ENCODE data around the gene SLC12A2. TPM values are rescaled to one million over a fixed set of nuclear protein-coding genes. Genes with fewer than 3 reads are reported as not detected.

SLC12A2 gene
- total RNA-seq, 1 donor from 2014 or later, result 24.6 TPM

- H3K4me3 Mint-ChIP-seq, result no peak overlapping the region
Measured at GRCh38 chr5:128213340-128213739, 129.8 kb downstream of the SLC12A2 start.

GRCh38 chr5:128213833-128214232, 130.3 kb downstream of the SLC12A2 start:
- Mint-ChIP-seq H3K4me1 (peaks cover 3% of the 10 kb centered on the region), H3K36me3 (no peaks in the 10 kb centered on the region), H3K27me3 (ENCODE audit: insufficient read depth, low read depth) (peaks cover 10% of the 10 kb centered on the region), H3K27ac (no peak overlapping the region), H3K4me3 (no peak overlapping the region), H3K9me3 (no peaks in the 10 kb centered on the region)
- TF ChIP-seq EZH2 (IDR thresholded peaks at IDR 0.05), result no peak
- no peak for TF ChIP-seq CTCF (IDR thresholded peaks at IDR 0.05)
- TF ChIP-seq EZH2phosphoT487 (IDR thresholded peaks at IDR 0.05), result no peak
- Histone ChIP-seq H2AFZ (replicated peaks) (no peak overlapping the region), H4K20me1 (ENCODE audit: low read depth) (no peaks in the 10 kb centered on the region), H3K36me3 (no peaks in the 10 kb centered on the region), H3K4me1 (no peaks in the 10 kb centered on the region), H3K4me3 (no peak overlapping the region), H3K9me3 (ENCODE audit: low read depth) (no peaks in the 10 kb centered on the region), H3K9ac (no peak overlapping the region), H3K27ac (no peak overlapping the region), H3K79me2 (ENCODE audit: low read depth) (no peaks in the 10 kb centered on the region), H3K4me2 (no peak overlapping the region), H3K27me3 (no peaks in the 10 kb centered on the region), H3F3A (ENCODE audit: low read depth) (no peaks in the 10 kb centered on the region)
- DNase-seq (ENCODE audit: low spot score), result no peak

More at GRCh38 chr5:128213340-128213739, 129.8 kb downstream of the SLC12A2 start:
- no peaks in the 10 kb centered on the region for H3K36me3 Mint-ChIP-seq
- TF ChIP-seq EZH2phosphoT487 (IDR thresholded peaks at IDR 0.05) (no peak), CTCF (IDR thresholded peaks at IDR 0.05) (peak; percentile 92)
- no peak overlapping the region for H3K4me2 ChIP-seq
- no peak overlapping the region for H3K9ac ChIP-seq
- H3F3A ChIP-seq (ENCODE audit: low read depth), result no peaks in the 10 kb centered on the region
- no peaks in the 10 kb centered on the region for H3K36me3 ChIP-seq
- no peaks in the 10 kb centered on the region for H4K20me1 ChIP-seq (ENCODE audit: low read depth)
- no peak overlapping the region for H3K27ac ChIP-seq
- no peak overlapping the region for H3K4me3 ChIP-seq
- H3K4me1 ChIP-seq, result no peaks in the 10 kb centered on the region
- peaks cover 10% of the 10 kb centered on the region for H3K27me3 Mint-ChIP-seq (ENCODE audit: insufficient read depth, low read depth)
- peak; percentile 80 for DNase-seq (ENCODE audit: low spot score)
- H3K27me3 ChIP-seq, result no peaks in the 10 kb centered on the region
- no peaks in the 10 kb centered on the region for H3K9me3 ChIP-seq (ENCODE audit: low read depth)
- H3K79me2 ChIP-seq (ENCODE audit: low read depth), result no peaks in the 10 kb centered on the region
- H3K27ac Mint-ChIP-seq, result no peak overlapping the region
- H3K9me3 Mint-ChIP-seq, result no peaks in the 10 kb centered on the region
- peaks cover 3% of the 10 kb centered on the region for H3K4me1 Mint-ChIP-seq
- no peak overlapping the region for H2AFZ ChIP-seq (replicated peaks)

GRCh38 chr5:128216285-128216684, 132.7 kb downstream of the SLC12A2 start:
- DNase-seq (ENCODE audit: low spot score), result no peak
- Histone ChIP-seq H3K79me2 (ENCODE audit: low read depth) (no peaks in the 10 kb centered on the region), H3K27ac (no peak overlapping the region), H3K4me1 (no peaks in the 10 kb centered on the region), H3F3A (ENCODE audit: low read depth) (no peaks in the 10 kb centered on the region), H3K27me3 (no peaks in the 10 kb centered on the region), H3K9ac (no peak overlapping the region), H4K20me1 (ENCODE audit: low read depth) (no peaks in the 10 kb centered on the region), H3K4me2 (no peak overlapping the region), H3K4me3 (no peak overlapping the region), H3K36me3 (no peaks in the 10 kb centered on the region), H2AFZ (replicated peaks) (peak overlapping the region; percentile 15), H3K9me3 (ENCODE audit: low read depth) (no peaks in the 10 kb centered on the region)
- Mint-ChIP-seq H3K9me3 (no peaks in the 10 kb centered on the region), H3K4me3 (no peak overlapping the region), H3K27ac (no peak overlapping the region), H3K36me3 (no peaks in the 10 kb centered on the region), H3K4me1 (peaks cover 3% of the 10 kb centered on the region), H3K27me3 (ENCODE audit: insufficient read depth, low read depth) (peaks cover 10% of the 10 kb centered on the region)
- TF ChIP-seq EZH2 (IDR thresholded peaks at IDR 0.05) (no peak), CTCF (IDR thresholded peaks at IDR 0.05) (no peak), EZH2phosphoT487 (IDR thresholded peaks at IDR 0.05) (no peak)

Measured in neural progenitor cell (in vitro differentiated cells).